Progenitor cell of endocrine pancreas (in vitro differentiated cells): ENCODE results near the gene TNFSF10. TPM values are rescaled to one million over a fixed set of nuclear protein-coding genes. Genes with fewer than 3 reads are reported as not detected.
"Not testable (repeated sequence)": the region's sequence is repeated elsewhere in the genome, so short reads cannot be mapped to it uniquely, and the experiment has no call there.

Experiments used
- DNase-seq: peaks from one replicate; pipeline ENCODE4 v3.0.0; 2021; ENCODE audit warnings: low spot score; ENCODE audit not compliant: unreplicated experiment
- H3K27ac Mint-ChIP-seq: 2 replicates; pipeline ENCODE4 v1.8.0; 2021; ENCODE audit warnings: mild to moderate bottlenecking, moderate library complexity, mixed read lengths
- H3K27me3 Mint-ChIP-seq: 2 replicates; pipeline ENCODE4 v1.8.0; 2021; ENCODE audit warnings: mixed read lengths
- H3K36me3 Mint-ChIP-seq: 2 replicates; pipeline ENCODE4 v1.8.0; 2022; ENCODE audit warnings: mixed read lengths; ENCODE audit not compliant: insufficient read depth
- H3K4me1 Mint-ChIP-seq: 2 replicates; pipeline ENCODE4 v1.8.0; 2021; ENCODE audit warnings: low read depth, mixed read lengths
- H3K4me3 Mint-ChIP-seq: 2 replicates; pipeline ENCODE4 v1.8.0; 2021; ENCODE audit warnings: low read depth, mild to moderate bottlenecking, moderate library complexity, mixed read lengths
- H3K9me3 Mint-ChIP-seq: 2 replicates; pipeline ENCODE4 v1.8.0; 2021; ENCODE audit warnings: low read depth, mixed read lengths
- CTCF ChIP-seq: fragments of 200-600 bp; sonication (generic); IDR thresholded peaks from one replicate; pipeline ENCODE4 v1.5.0; 2021; ENCODE audit warnings: antibody characterized with exemption, mild to moderate bottlenecking; ENCODE audit not compliant: unreplicated experiment
- total RNA-seq: library from RNA; stranded (reverse); gene quantifications from 2 replicates; pipeline ENCODE4 v1.2.1, GENCODE V29; 2021

Gene TNFSF10
- total RNA-seq, 1 donor from 2014 or later: 0.72 TPM

- Mint-ChIP-seq H3K9me3 (peaks cover 1% of the 10 kb centered on the region), H3K27ac (no peak overlapping the region), H3K27me3 (no peaks in the 10 kb centered on the region), H3K36me3 (no peaks in the 10 kb centered on the region), H3K4me1 (peaks cover 6% of the 10 kb centered on the region), H3K4me3 (no peak overlapping the region)
- no peak for TF ChIP-seq CTCF
- no peak for DNase-seq
Measured at GRCh38 chr3:172530101-172530561, 6.9 kb upstream of the TNFSF10 start.

- no peak for TF ChIP-seq CTCF
- H3K27me3 Mint-ChIP-seq: no peaks in the 10 kb centered on the region
- no peaks in the 10 kb centered on the region for H3K36me3 Mint-ChIP-seq
Measured at GRCh38 chr3:172528677-172529076, 5.4 kb upstream of the TNFSF10 start.

GRCh38 chr3:172527306-172527705, 4.1 kb upstream of the TNFSF10 start:
- H3K4me1 Mint-ChIP-seq: peaks cover 14% of the 10 kb centered on the region
- no peak for TF ChIP-seq CTCF
- no peak overlapping the region for H3K27ac Mint-ChIP-seq
- H3K27me3 Mint-ChIP-seq: no peaks in the 10 kb centered on the region
- no peak overlapping the region for H3K4me3 Mint-ChIP-seq
- peaks cover 3% of the 10 kb centered on the region for H3K9me3 Mint-ChIP-seq
- H3K36me3 Mint-ChIP-seq: no peaks in the 10 kb centered on the region
- DNase-seq: no peak

More at GRCh38 chr3:172528677-172529076, 5.4 kb upstream of the TNFSF10 start:
- H3K4me3 Mint-ChIP-seq: no peak overlapping the region
- peaks cover 3% of the 10 kb centered on the region for H3K9me3 Mint-ChIP-seq
- H3K4me1 Mint-ChIP-seq: peaks cover 6% of the 10 kb centered on the region
- no peak for DNase-seq
- no peak overlapping the region for H3K27ac Mint-ChIP-seq

- no peak for TF ChIP-seq CTCF
- H3K4me1 Mint-ChIP-seq: peaks cover 8% of the 10 kb centered on the region
- H3K36me3 Mint-ChIP-seq: no peaks in the 10 kb centered on the region
- no peak for DNase-seq
- H3K4me3 Mint-ChIP-seq: no peak overlapping the region
- H3K27ac Mint-ChIP-seq: no peak overlapping the region
- peaks cover 3% of the 10 kb centered on the region for H3K9me3 Mint-ChIP-seq
- no peaks in the 10 kb centered on the region for H3K27me3 Mint-ChIP-seq
Measured at GRCh38 chr3:172525116-172525613, 1.9 kb upstream of the TNFSF10 start.

- TF ChIP-seq CTCF: no peak
- Mint-ChIP-seq H3K27me3 (no peaks in the 10 kb centered on the region), H3K4me1 (peaks cover 8% of the 10 kb centered on the region), H3K4me3 (no peak overlapping the region), H3K27ac (no peak overlapping the region), H3K9me3 (peaks cover 3% of the 10 kb centered on the region), H3K36me3 (no peaks in the 10 kb centered on the region)
- DNase-seq: no peak
Measured at GRCh38 chr3:172524611-172525010, 1.4 kb upstream of the TNFSF10 start.

GRCh38 chr3:172521837-172522726, 1.1 kb downstream of the TNFSF10 start:
- not testable (repeated sequence) for H3K4me3 Mint-ChIP-seq, H3K36me3 Mint-ChIP-seq, H3K4me1 Mint-ChIP-seq, H3K9me3 Mint-ChIP-seq, H3K27me3 Mint-ChIP-seq, DNase-seq, H3K27ac Mint-ChIP-seq
